Stimulated activated CD8-positive, alpha-beta memory T cell treated with anti-CD3 and anti-CD28 coated beads, Interleukin-7, amount 100 ng/mL, for 4 hours (primary cell): ENCODE results near the gene QSOX1.

Experiments
- DNase-seq, 2 donors: peaks; one replicate each; pipeline ENCODE4 v3.0.0-alpha.2; 2020; ENCODE audit warnings: low read depth in 2 of 2

Gene QSOX1

GRCh38 chr1:180145446-180145845, 9.2 kb upstream of the QSOX1 start:
- no peak for DNase-seq

DNA sequence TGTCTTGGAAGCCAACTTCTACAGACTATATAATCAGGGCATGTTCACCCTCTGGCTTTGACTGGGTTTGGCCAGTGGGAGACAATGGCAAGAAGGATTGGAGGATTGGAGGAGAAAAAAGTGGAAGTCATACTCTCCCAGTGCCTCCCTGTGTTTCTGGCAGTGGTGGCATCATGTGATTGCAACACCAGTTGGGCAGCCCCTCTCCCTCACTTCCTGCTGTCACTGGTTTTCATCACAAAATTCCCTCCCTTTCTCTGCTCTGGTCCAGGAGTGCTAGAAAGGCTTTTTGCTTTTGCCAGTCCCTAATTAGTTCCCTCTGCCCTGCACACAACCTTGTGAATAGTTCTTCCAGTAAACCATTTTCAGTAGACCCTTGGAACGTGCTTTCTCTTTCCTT, 3.7 kb upstream of the QSOX1 start:
- DNase-seq, result no peak

- DNase-seq, result no peak
These were observed 3.2 kb upstream of the QSOX1 start for GRCh38 chr1:180151508-180151907.

GRCh38 chr1:180152588-180152987, 2.1 kb upstream of the QSOX1 start:
- no peak for DNase-seq

DNA sequence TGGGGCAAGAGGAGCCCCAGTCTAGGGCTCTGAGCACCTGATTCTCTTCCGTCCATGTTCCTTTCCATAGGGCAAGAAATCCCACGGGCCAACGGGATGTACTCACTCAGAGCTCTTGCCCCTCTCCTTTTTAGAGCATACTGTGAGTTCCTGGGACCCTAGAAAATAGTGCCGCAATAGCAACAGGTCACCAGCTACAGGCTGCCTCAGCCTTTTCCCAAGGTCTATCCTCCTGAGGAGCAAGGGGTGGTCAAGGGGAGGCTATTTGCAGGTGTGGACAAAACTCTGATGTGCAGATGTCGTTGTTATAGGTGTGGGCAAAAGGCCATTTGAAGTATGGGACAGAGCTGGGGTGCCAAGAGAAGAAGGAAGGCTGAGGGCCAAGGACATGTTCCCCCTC, 1.6 kb upstream of the QSOX1 start:
- no peak for DNase-seq

DNA sequence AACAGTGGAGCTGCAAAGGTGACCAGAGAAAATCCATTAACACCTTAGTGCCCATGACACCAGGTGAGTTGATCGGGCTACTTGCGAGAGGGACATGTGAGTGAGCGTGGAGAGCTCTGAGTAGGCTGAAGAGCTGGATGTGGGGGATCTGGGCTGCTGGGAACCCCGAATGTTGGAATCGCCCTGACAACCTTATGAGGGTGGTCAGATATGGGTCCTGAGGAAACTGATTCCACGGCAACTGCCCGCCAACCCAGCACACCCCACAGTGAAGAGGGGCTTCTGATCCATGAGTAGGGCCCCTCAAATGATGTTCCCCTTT, 705 bp upstream of the QSOX1 start:
- no peak for DNase-seq

DNA sequence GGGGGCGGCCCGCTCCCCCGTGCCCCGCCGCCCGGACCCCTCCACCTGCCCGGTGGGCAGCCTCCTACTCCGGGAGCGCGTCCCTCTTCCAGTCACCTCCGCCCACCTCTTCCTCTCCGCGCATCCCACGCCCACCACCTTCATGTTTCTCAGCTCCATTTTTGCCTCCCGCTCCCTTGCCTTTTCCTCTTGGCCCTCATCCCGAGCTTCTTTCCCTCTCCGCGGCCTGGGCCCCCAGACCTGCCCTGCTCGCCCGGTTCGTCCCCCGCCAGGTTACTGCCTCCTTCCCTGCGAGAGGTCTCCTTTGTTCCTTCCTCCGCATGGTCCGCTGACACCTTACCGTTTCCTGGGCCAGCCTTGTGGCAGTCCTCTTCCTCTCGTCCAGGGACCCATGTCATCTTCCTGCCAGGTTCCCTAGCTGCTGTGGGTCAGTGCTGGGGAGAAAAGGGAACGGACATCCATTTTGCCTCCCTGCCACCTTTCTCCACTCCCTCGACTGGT, 563 bp downstream of the QSOX1 start:
- DNase-seq, result no peak

DNA sequence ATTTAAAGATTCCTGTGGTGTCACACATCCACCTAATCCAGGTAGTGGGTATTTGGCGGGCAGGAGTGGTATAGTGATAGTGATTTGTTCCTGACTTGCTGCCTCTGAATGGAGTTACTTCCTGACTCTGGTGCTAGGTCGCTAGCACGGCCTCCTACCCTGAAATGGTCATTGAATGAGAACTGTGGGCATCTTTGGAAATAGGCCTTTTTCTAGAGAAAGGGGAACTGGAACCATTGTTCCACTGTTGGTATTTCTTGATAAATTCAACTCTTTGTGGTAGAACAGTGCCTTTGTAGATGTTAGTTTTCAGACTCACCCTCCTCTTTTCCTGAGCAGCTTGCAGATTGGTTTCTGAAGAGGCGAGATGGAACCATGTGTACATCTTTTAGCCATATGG, 1.5 kb downstream of the QSOX1 start:
- no peak for DNase-seq

DNA sequence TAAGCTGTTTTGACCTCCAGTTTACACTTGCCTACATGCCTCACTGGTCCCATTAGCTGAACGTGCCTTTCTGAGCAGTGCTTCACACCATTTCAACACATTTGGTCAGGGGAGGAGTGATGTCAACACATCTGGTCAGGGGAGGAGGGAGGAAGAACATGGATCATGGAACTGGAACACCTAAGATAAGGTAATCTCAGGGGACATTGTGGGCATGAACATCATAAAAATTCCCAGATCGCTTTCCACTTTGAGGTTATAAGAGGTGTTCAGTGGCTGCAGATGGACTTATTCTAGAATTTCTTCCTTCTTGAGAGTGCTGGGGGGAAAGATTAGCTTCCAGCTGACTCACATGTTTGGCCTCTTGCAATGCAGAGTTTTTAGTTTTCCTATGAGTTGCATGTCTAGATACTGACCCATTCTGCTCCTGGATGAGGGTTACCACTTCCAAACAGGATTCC, 2.0 kb downstream of the QSOX1 start:
- DNase-seq, result no peak

DNA sequence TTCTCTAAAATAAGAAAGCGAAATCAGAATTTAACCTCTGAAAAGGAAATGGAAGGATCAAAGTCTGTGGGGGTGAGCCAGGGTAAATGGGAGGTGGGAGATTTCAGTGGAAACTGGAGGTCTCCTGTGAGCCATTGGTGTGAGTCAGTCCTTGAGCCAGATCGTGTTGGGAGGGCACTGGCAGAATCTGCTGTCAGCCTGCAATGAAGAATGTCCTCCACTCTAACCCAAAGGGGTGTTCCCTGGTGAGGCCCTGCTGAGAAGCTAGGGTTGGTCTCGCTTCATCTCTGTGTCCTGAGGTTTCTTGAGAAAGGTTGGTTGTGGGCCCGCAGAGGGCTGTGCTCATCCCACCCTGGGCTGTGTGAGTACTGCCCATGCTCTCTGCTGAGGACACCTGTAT, 2.4 kb downstream of the QSOX1 start:
- no peak for DNase-seq

DNA sequence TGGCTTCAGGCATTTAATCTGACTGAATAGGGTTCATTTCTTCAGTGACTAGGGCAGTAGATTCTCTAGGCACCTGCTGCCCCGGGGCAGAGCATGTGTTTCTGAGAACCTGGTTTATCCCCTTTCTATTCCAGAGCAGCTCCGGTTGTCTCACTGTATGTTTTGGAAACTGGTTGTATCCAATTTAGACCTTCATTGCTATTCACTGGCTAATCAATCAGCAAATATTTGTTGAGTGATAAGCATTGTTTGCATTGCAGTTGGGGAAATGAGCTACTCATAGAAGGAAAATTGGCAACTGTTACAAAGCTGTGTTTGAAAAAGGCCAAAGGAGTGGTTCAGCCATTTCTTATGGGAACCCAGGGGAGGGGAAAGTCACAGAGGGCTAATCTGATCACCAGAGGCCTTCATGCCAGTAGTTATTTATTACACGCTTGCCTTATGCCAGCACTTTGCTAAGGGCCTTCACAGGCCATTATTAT, 2.9 kb downstream of the QSOX1 start:
- no peak for DNase-seq

DNA sequence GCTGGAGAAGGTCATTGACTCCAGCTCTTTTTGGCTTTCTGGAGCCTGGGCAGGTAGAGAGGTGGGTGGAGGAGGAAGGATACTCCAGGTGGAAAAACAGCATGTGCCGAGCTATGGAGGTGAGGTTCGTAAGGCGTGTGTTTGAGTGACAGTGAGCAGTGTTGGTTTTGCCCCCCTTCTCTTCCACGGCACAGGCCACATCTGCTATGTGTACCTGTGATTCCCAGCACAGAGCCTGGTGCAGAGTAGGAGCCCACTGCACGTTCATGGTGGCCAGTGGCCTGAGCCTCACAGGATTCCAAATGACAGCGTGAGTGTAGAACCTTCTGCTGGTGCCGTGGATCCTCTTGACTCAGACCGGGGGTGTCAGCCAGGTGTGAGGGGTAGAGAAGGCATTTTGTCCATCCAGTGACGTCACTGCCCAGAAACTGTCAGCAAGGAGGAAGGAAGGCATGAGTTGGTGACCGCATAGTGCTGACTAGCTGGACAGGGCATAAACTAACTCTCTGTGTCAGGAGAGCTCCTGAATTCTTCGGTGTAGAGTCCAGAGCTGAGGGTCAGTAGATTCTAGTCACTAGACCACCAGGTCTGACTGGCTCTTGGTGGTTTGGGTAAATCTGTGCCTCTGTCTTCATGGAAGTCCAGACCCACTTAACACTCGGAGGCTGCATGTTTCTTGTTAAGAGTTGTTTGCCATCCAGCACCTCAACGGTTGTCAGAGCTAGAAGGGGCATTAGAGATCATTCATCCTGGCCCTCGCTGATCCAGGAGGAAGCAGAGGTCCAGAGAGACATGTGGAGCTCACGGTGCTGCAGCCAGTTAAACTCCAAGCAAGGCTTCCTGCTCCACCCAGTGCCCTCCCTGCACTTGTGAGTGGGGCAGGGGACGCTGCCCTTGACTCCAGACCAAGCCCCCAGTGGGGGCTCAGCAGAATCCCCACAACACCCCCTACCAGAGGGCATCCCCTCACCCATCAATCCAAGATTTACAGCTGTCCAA, 3.8 kb downstream of the QSOX1 start:
- DNase-seq, result no peak

DNA sequence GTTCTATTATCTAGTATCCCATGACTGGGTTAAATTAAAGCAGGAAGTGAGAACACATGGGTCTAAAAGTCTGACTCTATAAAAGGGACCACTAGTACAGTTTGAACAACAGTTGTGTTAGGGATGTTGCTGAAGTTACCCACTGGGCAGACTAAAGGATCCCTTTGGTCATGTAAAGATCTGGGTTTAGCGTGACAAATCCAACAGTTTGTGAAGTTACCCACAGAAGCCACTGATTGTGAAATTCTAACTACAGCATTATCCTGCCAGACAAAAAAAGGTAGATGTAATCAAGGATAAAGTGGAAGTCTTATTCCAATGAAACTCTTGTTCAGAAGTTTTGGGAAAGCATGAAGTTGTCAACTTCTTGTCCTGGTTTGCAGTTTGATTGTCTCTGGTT, 5.7 kb downstream of the QSOX1 start:
- no peak for DNase-seq

DNA sequence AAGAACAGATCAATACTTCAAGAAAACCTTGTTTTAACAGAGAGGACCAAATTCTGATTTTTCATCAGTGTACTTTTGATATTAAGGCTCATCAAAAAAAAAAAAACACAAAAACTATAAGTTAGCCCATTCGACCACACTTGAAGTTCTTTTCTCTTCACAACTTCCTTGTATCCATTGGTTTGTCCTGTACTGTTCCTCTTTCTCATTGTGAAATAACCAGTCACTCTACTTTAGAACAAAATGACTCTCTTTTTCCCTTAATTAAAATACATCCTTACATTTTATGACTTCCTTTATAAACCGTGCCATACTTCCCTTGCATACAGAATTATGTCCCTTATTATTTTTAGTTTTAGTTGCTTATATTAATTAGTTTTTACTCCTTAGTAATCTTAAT, 8.4 kb downstream of the QSOX1 start:
- DNase-seq, result no peak

DNA sequence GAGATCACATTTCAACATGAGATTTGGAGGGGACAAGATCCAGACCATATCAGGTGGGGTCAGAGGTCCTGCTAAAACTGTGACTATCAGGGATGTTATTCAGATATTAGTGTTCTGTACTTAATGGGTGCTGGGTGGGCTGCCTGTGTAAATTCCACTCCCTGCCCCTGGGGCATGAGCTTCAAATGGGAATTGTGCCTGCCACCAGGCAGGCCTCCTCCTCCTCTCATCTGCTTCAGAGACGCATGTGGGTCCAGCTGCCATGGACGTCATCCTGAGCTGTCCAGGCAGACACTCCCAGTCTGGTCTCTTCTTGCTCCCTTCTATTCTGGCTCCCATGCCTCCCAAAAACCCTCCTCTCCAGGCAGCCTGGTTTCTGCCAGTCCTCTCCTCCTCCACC, 10.4 kb downstream of the QSOX1 start:
- DNase-seq, result no peak

- no peak for DNase-seq
These were observed 11.1 kb downstream of the QSOX1 start for GRCh38 chr1:180165509-180166435.

DNA sequence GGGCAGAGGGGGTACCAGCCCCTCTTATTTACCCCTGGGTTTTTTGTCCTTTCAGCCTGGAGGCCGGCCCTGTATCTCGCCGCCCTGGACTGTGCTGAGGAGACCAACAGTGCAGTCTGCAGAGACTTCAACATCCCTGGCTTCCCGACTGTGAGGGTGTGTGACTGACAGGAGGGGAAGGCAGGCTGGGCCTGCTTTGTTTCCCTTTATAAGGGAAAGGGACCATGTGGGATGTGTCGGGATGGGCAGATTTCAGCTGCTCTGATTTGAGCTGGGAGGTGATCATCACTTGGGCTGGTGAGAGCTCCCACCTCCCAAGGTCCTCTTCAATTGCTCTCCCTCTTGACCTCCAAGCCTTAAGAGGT, 11.7 kb downstream of the QSOX1 start:
- DNase-seq, result no peak

- DNase-seq, result no peak
These were observed 12.5 kb downstream of the QSOX1 start for GRCh38 chr1:180167021-180167701.

GRCh38 chr1:180167721-180168467, 13.2 kb downstream of the QSOX1 start:
- DNase-seq, result no peak

- no peak for DNase-seq
These were observed 14.3 kb downstream of the QSOX1 start for GRCh38 chr1:180168786-180169639.
